GM19035 (cell line): Measurements from ENCODE around the gene RFXANK.
A peak's percentile ranks its signal among the peaks of the same experiment; 100 is the strongest.
"Not testable (repeated sequence)": the region's sequence is repeated elsewhere in the genome, so short reads cannot be mapped to it uniquely, and the experiment has no call there.

ENCODE experiments used
- ATAC-seq: cut with Tn5 transposase; IDR thresholded peaks from one replicate; pipeline ENCODE4 v1.9.1; 2021; ENCODE audit not compliant: unreplicated experiment

The RFXANK gene

GRCh38 chr19:19169236-19170052, 22.6 kb upstream of the RFXANK start:
- ATAC-seq, result no peak

- peak; percentile 79 for ATAC-seq
These were observed 21.8 kb upstream of the RFXANK start, which contains the start of gene MEF2B for GRCh38 chr19:19170053-19170872. Gene MEF2B, minus strand, starts transcription at chr19:19170263. Its CDS starts 19,528 bp downstream, at chr19:19150735.

GRCh38 chr19:19170873-19171672, 21.0 kb upstream of the RFXANK start:
- no peak for ATAC-seq

- ATAC-seq, result no peak
These were observed 20.1 kb upstream of the RFXANK start for GRCh38 chr19:19171821-19172532.

- ATAC-seq, result not testable (repeated sequence)
These were observed 18.8 kb upstream of the RFXANK start for GRCh38 chr19:19173243-19173642.

GRCh38 chr19:19176950-19177349, 15.1 kb upstream of the RFXANK start:
- no peak for ATAC-seq

- no peak for ATAC-seq
These were observed 12.3 kb upstream of the RFXANK start for GRCh38 chr19:19179548-19180441.

GRCh38 chr19:19181488-19181998, 10.5 kb upstream of the RFXANK start:
- no peak for ATAC-seq

- ATAC-seq, result no peak
These were observed 6.0 kb upstream of the RFXANK start for GRCh38 chr19:19185853-19186740.

- ATAC-seq, result no peak
These were observed 5.3 kb upstream of the RFXANK start for GRCh38 chr19:19186742-19187141.

GRCh38 chr19:19191768-19192077, 335 bp upstream of the RFXANK start:
- ATAC-seq, result peak; percentile 1

GRCh38 chr19:19192910-19193423, 909 bp downstream of the RFXANK start:
- no peak for ATAC-seq

GRCh38 chr19:19193926-19194325, 1.9 kb downstream of the RFXANK start:
- ATAC-seq, result no peak

- no peak for ATAC-seq
These were observed 9.9 kb downstream of the RFXANK start for GRCh38 chr19:19201697-19202630.

- peak; percentile 22 for ATAC-seq
These were observed 10.6 kb downstream of the RFXANK start for GRCh38 chr19:19202707-19203011.

GRCh38 chr19:19203012-19203856, 11.2 kb downstream of the RFXANK start, which contains the start of gene NR2C2AP:
Gene NR2C2AP, minus strand, starts transcription at chr19:19203414. Its CDS starts 354 bp downstream, at chr19:19203060.
- peak; percentile 81 for ATAC-seq
